Measurements from ENCODE around the gene LRRC10.

Gene LRRC10

DNA sequence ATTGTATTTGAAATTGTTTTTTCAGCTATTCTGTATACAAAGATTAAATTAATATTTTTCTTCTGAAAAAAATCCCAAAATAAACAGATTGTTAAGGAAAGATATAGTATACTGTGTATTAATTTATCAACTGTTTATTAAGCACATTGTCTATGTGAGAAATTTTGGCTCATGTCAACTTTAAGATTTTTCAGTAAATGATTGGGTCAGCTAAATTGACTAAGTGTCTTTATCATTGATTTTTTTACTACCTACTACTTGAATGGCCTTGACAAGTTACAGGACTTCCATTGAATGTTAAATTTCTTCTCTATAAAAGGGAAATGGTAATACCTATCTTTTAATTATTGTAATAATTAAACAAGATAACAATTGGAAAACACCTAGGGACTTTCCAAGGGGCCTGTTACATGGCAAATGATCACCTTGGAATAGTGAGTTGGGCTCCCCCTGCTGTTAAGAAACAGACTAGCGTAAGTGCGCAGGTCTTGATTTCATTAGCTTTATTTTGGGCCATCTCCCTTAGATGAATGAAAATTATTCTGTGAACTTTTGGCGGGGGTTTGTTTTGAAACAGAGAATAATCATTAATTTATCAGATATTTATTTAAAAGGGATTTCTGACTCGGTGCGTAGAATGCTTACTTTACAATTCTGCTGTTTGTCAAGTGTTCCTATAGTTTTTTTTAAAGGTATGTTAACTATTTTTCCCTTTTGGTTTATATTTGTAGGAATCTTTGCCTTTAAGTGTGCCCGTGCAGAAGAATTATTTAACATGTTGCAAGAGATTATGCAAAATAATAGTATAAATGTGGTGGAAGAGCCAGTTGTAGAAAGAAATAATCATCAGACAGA, 39.9 kb downstream of the LRRC10 start:
- DNase-seq (ENCODE audit: low read depth in 4 of 4, low spot score in 1 of 4), result peak in 3 of 4 experiments; percentile 15 to 30 (median 23)

DNA sequence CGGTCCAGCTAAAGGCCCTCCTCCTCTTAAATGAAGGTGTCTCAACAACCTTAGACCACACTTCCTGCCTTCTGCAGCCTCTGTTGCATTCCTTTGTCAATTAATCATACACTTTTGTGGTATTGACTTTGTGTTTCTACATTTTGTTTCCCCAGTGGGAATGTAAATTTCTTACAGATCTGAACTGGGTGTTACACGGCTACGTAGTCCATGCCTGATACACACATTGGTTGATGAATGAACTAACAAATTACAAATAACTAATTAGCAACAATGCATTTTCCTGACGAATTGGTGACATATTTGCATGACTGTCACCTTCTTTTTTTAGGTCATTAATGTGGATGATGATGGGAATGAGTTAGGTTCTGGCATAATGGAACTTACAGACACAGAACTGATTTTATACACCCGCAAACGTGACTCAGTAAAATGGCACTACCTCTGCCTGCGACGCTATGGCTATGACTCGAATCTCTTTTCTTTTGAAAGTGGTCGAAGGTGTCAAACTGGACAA, 40.6 kb downstream of the LRRC10 start:
- no peak for DNase-seq (ENCODE audit: low read depth in 4 of 4, low spot score in 1 of 4)

GRCh38 chr12:69569236-69569635, 41.5 kb downstream of the LRRC10 start:
- no peak for DNase-seq (ENCODE audit: low read depth in 4 of 4, low spot score in 1 of 4)

GRCh38 chr12:69566603-69567002, 44.1 kb downstream of the LRRC10 start:
- no peak for DNase-seq (ENCODE audit: low read depth in 4 of 4, low spot score in 1 of 4)

DNA sequence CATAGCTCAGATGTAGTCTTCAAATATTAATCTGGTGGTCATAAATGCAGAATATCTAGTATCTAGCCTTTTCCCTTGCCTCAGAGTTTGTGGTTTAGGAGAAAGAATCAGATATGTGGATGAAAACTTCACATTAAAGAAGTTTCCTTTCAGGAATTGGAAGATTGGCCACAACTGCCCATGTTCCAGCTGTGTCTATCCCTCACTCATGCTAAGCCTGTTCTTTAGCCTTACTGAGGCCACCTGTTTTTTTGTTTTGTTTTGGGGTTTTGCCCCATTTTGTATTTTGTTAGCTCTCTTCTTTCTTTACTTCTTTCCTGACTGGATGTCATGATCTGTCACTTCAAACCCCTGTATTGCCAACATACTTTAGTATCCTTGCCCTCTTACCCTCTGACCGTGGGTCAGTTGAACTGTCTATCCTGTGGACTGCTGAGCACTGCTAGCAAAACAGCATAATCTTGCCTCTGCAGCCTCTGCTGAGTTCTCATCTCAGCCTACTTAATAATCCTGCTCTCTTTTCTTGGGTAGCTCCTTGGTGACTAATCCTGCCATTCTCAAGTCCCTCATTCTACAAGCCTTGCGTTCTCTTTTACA, 47.4 kb downstream of the LRRC10 start:
- DNase-seq (ENCODE audit: low read depth in 4 of 4, low spot score in 1 of 4), result no peak
